ENCODE results near the gene PRKAR1B.

PRKAR1B gene

DNA sequence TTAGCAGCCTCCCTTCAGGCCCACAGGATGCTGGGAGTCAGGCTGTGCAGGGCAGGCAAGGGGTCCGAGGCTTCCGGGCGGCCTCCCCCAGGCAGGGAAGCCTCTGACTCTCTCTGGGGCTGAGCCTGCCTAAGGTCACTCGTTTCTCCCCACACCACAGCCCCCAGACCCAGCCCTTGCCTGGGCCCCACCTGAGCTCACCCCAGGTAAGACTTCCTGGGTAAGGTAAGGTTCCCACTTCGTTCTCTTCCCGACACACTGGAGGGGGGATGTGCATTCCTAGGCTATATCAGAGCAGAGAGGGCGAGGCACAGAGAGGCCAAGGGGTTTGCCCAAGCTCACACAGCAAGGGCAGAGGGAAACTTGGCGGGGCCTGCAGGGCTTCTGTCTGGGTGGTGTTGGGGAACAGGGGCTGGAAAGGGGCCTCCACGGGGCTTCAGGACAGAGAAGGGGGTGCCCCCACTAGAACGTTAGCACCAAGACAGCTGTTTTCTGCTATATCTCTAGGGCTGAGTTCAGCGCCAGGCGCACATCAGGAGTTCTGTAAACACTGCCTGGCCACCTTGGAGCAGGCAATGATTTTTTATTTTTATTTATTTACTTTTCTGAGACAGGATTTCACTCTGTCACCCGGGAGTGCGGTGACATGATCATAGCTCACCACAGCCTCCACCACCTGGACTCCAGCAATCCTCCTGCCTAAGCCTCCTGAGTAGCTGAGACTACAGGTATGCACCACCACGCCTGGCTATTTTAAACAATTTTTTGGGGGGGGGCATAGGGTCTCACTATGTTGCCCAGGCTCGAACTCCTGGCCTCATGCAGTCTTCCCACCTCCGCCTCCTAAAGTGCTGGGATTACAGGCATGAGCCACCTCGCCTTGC is 182.5 kb downstream of the PRKAR1B start:
- no peaks in the 10 kb centered on the region for H3K27me3 ChIP-seq
- H3K4me3 ChIP-seq (ENCODE audit: low read depth in 1 of 2, low read length in 1 of 2), result no peak overlapping the region
- TF ChIP-seq, protein P1, sequence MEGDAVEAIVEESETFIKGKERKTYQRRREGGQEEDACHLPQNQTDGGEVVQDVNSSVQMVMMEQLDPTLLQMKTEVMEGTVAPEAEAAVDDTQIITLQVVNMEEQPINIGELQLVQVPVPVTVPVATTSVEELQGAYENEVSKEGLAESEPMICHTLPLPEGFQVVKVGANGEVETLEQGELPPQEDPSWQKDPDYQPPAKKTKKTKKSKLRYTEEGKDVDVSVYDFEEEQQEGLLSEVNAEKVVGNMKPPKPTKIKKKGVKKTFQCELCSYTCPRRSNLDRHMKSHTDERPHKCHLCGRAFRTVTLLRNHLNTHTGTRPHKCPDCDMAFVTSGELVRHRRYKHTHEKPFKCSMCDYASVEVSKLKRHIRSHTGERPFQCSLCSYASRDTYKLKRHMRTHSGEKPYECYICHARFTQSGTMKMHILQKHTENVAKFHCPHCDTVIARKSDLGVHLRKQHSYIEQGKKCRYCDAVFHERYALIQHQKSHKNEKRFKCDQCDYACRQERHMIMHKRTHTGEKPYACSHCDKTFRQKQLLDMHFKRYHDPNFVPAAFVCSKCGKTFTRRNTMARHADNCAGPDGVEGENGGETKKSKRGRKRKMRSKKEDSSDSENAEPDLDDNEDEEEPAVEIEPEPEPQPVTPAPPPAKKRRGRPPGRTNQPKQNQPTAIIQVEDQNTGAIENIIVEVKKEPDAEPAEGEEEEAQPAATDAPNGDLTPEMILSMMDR (IDR thresholded peaks at IDR 0.05), result no peak

GRCh38 chr7:543501-544337 is 183.4 kb downstream of the PRKAR1B start:
- no peaks in the 10 kb centered on the region for H3K36me3 ChIP-seq
- H3K4me1 ChIP-seq (ENCODE audit: control insufficient read depth in 1 of 2, insufficient read depth in 1 of 2, low read depth in 1 of 2, low read length in 1 of 2), result no peaks in the 10 kb centered on the region
- H3K4me3 ChIP-seq (ENCODE audit: low read depth in 1 of 2, low read length in 1 of 2), result no peak overlapping the region
- H3K9me3 ChIP-seq, result no peaks in the 10 kb centered on the region
- no peaks in the 10 kb centered on the region for H3K27me3 ChIP-seq
- TF ChIP-seq, protein P1 (IDR thresholded peaks at IDR 0.05), result no peak
- H3K27ac ChIP-seq, result no peak overlapping the region

More for the DNA sequence above, 182.5 kb downstream of the PRKAR1B start:
- H3K4me1 ChIP-seq (ENCODE audit: control insufficient read depth in 1 of 2, insufficient read depth in 1 of 2, low read depth in 1 of 2, low read length in 1 of 2), result no peaks in the 10 kb centered on the region
- H3K36me3 ChIP-seq, result no peaks in the 10 kb centered on the region
- no peak overlapping the region for H3K27ac ChIP-seq
- no peaks in the 10 kb centered on the region for H3K9me3 ChIP-seq

DNA sequence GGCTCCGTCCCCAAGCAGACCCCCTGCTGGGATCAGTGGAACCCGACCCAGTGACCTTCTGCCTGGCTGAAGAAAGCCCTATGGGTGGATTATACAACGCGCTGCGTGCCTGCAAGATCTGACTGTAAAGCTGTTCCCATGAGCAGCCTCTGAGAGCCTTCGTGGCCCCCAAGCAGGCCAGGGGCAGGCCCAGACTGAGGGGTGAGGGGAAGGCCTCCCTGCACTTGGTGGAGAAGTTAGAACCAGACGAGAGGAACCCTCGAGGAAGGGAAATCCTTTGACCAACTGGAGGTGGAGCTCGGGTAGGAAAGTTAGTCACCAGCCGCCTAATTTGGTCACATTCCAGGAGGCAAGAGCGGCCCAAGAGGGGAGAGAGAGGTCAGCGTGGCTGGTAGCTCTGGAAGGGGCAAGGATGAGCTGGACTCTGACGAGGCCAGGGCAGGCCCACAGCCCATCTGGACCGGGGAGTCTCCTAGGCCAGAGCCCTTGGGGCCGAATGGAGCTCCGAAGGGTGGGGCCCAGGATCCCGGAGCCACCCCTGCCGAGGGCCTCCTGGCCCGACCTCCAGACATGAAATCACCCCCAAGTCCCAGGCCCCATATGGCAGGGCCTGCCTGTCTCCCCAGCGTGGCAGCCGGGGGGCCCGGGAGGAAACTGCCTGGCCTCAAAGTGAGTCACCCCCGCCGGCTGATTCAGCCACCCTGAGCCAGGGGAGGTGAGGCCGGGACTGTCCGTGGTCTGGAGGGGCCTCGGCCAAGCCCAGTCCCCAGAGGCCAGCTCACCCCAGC is 184.2 kb downstream of the PRKAR1B start:
- no peaks in the 10 kb centered on the region for H3K4me1 ChIP-seq (ENCODE audit: control insufficient read depth in 1 of 2, insufficient read depth in 1 of 2, low read depth in 1 of 2, low read length in 1 of 2)
- no peaks in the 10 kb centered on the region for H3K27me3 ChIP-seq
- no peak overlapping the region for H3K27ac ChIP-seq
- TF ChIP-seq, protein P1 (IDR thresholded peaks at IDR 0.05), result no peak
- no peaks in the 10 kb centered on the region for H3K9me3 ChIP-seq
- H3K36me3 ChIP-seq, result no peaks in the 10 kb centered on the region
- H3K4me3 ChIP-seq (ENCODE audit: low read depth in 1 of 2, low read length in 1 of 2), result no peak overlapping the region

GRCh38 chr7:542131-542712 is 184.9 kb downstream of the PRKAR1B start:
- Histone ChIP-seq H3K4me1 (ENCODE audit: control insufficient read depth in 1 of 2, insufficient read depth in 1 of 2, low read depth in 1 of 2, low read length in 1 of 2) (no peaks in the 10 kb centered on the region), H3K9me3 (no peaks in the 10 kb centered on the region), H3K4me3 (ENCODE audit: low read depth in 1 of 2, low read length in 1 of 2) (no peak overlapping the region), H3K27ac (no peak overlapping the region), H3K27me3 (no peaks in the 10 kb centered on the region), H3K36me3 (no peaks in the 10 kb centered on the region)
- TF ChIP-seq, protein P1 (IDR thresholded peaks at IDR 0.05), result no peak

DNA sequence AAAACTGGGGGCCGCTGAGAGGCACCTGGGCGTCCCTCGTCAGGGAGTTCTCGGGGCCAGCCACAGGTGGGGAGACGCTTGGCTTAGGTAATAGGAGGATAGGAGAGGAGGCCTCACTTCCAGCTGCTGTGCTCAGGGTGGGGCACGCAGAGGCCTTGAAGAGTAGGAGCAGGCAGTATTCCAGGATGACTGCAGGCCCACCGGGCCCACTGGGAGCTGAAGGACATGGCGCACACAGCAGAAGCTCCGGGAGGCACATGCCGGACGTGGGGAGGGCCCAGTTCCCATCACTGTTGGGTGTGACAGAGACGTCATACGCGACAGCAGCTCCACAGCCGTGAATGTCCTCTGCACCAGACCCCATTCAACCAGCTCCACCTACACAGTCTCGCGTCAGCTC is 185.4 kb downstream of the PRKAR1B start:
- Histone ChIP-seq H3K36me3 (no peaks in the 10 kb centered on the region), H3K27ac (no peak overlapping the region), H3K27me3 (no peaks in the 10 kb centered on the region), H3K9me3 (no peaks in the 10 kb centered on the region), H3K4me3 (ENCODE audit: low read depth in 1 of 2, low read length in 1 of 2) (no peak overlapping the region), H3K4me1 (ENCODE audit: control insufficient read depth in 1 of 2, insufficient read depth in 1 of 2, low read depth in 1 of 2, low read length in 1 of 2) (no peaks in the 10 kb centered on the region)
- TF ChIP-seq, protein P1 (IDR thresholded peaks at IDR 0.05), result no peak

Measured in neutrophil (primary cell).